Measurements from ENCODE around the gene FAM193A. TPM values are rescaled to one million over a fixed set of nuclear protein-coding genes. Genes with fewer than 3 reads are reported as not detected.
"Not testable (repeated sequence)": the region's sequence is repeated elsewhere in the genome, so short reads cannot be mapped to it uniquely, and the experiment has no call there.

Gene FAM193A
- total RNA-seq, 1 experiment from 2014 or later = 13.3 TPM

DNA sequence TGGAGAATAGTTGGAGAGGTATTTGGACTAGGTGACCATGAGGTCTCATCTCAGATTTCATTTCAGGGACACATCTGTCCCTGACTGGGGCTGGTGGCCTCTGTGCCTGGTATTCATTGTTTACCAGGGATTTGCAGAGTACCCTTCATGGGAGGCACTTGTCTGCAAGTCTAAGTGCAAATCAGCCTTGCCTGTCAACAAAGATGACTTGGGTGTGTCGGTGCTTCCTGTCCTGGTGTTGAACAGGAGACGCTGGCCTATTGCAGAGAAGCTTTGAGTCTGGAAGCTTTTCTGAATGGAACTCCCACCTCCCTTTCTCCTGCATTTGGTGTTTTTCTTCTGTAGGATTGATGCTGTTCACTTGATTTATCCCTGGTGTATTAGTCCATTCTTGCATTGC, 115.6 kb downstream of the FAM193A start:
- H3K27me3 ChIP-seq (ENCODE audit: control insufficient read depth, insufficient read depth, low read length) = no peaks in the 10 kb centered on the region
- H3K36me3 ChIP-seq (replicated peaks; ENCODE audit: control insufficient read depth, insufficient read depth, low read length) = peaks cover 21% of the 10 kb centered on the region
- no peak for DNase-seq
- H3K4me3 ChIP-seq (ENCODE audit: insufficient read depth, low read depth, low read length) = no peak overlapping the region

DNA sequence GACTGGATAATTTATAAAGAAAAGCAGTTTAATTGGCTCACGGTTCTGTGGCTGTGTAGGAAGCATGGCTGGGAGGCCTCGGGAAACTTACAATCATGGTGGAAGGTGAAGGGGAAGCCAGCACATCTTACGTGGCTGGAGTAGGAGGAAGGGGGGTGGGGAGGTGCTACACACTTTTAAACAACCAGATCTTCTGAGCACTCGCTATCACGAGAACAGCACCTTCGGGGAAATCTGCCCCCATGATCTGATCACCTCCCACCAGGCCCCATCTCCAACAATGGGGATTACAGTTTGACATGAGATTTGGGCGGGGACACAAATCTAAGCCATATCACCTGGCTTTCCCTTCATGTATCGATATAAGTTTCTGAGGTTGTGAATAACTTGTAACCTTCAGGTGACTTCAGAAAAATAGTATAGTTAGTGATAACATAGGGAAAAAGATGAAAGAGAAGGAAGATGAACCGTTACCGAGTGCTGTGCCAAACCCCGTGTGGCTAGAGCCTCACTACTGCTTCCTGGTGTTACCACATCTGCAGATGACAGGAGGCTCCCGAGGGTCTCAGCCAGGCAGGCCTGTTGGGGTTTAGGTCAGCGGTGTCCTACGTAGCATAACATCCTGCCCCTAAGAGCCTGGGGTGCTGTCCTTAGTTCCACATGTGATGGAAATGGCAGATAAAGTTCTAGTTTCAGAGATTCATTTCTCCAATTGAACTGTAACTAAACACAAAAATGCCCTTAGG, 116.1 kb downstream of the FAM193A start:
- H3K27me3 ChIP-seq (ENCODE audit: control insufficient read depth, insufficient read depth, low read length) = no peaks in the 10 kb centered on the region
- no peak for DNase-seq
- H3K4me3 ChIP-seq (ENCODE audit: insufficient read depth, low read depth, low read length) = no peak overlapping the region
- peaks cover 19% of the 10 kb centered on the region for H3K36me3 ChIP-seq (replicated peaks; ENCODE audit: control insufficient read depth, insufficient read depth, low read length)

DNA sequence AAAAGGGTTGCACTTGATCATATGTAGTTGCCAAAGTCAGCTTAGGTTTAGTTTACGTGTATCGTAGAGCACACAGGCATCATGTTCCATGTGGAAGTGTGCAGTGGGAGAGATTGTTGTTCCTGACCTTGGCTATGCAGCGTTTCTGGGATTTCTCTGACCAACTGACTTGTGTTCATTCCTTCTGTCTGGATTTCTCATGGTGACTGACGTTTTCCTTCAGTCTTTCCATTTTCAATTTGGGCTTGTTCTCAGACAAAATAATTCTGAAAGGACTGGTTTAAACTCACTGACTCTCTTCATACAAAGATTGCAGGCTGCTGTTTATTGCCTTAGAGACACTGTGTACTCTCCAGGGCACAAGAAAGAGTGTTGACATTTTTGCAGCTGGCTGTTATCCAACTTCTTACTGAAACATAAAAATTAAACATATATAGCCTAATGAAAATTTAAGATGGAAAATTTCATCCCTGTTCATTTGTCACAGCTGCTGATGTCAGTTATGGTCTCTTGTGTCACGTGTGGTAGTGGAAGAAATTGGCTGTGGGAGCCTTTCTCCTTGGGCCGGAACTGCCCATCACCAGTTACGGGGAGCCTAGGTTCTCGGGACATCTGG, 124.3 kb downstream of the FAM193A start:
- no peak overlapping the region for H3K4me3 ChIP-seq (ENCODE audit: insufficient read depth, low read depth, low read length)
- DNase-seq = no peak

DNA sequence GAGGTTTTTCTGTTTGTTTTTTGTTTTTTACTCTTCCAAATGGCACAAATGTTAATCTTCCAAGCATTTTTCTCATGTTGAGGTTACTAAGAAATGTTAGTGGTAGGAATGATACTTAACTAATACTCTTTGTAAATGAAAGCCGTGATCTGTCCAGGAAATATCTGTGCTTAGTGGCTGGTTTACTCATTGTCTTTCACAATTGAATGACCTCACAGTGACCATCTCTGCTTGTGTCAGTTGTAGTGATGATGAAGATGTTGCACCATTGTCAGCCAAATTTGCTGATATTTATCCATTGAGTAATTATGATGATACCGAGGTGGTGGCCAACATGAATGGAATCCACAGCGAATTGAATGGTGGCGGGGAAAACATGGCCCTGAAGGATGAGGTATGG, 126.2 kb downstream of the FAM193A start:
- Histone ChIP-seq H3K36me3 (replicated peaks; ENCODE audit: control insufficient read depth, insufficient read depth, low read length) (peaks cover 22% of the 10 kb centered on the region), H3K4me3 (ENCODE audit: insufficient read depth, low read depth, low read length) (no peak overlapping the region), H3K27me3 (ENCODE audit: control insufficient read depth, insufficient read depth, low read length) (no peaks in the 10 kb centered on the region)
- DNase-seq = no peak

More for the DNA sequence above, 124.3 kb downstream of the FAM193A start:
- H3K27me3 ChIP-seq (ENCODE audit: control insufficient read depth, insufficient read depth, low read length) = no peaks in the 10 kb centered on the region
- peaks cover 22% of the 10 kb centered on the region for H3K36me3 ChIP-seq (replicated peaks; ENCODE audit: control insufficient read depth, insufficient read depth, low read length)

DNA sequence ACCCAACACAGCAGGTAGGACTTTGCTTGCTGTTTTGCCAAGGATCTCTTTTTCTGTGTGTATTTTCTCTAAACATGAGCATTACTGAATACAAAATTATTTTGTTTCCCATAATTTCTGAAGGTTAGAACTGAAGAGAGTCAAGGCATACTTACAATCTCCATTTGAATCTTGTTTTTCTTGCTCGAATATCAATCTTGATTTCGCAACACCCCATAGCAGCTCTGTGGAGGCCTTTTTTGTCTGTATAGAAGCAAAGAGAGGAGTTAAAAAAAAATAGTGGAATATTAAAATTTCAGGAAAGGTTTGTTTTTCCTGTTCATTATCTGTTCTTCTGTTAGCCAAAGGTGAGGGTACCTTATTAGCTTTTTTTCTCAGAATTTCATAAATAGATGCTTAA, 126.8 kb downstream of the FAM193A start:
- no peak for DNase-seq
- no peaks in the 10 kb centered on the region for H3K27me3 ChIP-seq (ENCODE audit: control insufficient read depth, insufficient read depth, low read length)
- H3K4me3 ChIP-seq (ENCODE audit: insufficient read depth, low read depth, low read length) = no peak overlapping the region
- H3K36me3 ChIP-seq (replicated peaks; ENCODE audit: control insufficient read depth, insufficient read depth, low read length) = peaks cover 17% of the 10 kb centered on the region

DNA sequence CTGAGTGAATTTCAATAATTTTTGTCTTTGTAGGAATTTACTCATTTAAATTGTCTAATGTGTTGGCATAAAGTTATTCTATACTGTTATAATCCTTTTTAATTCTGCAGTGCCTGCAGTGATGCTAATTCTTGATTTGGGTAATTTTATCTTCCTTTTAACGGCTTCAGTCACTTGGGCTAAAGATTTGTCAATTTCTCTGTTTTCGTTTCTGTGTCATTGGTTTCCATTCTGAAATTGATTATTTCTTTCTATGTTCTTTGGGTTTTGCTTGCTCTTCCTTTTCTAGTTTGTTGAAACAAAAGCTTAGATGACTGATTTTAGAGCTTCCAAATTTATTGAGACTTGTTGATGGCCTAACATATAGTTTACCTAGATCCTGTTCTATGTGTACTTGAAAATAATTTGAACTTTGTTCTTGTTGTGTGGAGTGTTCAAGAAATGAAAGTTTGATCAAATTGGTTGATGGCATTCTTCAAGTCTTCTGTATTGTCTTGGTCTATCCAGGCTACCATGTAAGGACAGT, 130.3 kb downstream of the FAM193A start:
- peaks cover 10% of the 10 kb centered on the region for H3K36me3 ChIP-seq (replicated peaks; ENCODE audit: control insufficient read depth, insufficient read depth, low read length)
- DNase-seq = no peak
- H3K27me3 ChIP-seq (ENCODE audit: control insufficient read depth, insufficient read depth, low read length) = no peaks in the 10 kb centered on the region
- no peak overlapping the region for H3K4me3 ChIP-seq (ENCODE audit: insufficient read depth, low read depth, low read length)

DNA sequence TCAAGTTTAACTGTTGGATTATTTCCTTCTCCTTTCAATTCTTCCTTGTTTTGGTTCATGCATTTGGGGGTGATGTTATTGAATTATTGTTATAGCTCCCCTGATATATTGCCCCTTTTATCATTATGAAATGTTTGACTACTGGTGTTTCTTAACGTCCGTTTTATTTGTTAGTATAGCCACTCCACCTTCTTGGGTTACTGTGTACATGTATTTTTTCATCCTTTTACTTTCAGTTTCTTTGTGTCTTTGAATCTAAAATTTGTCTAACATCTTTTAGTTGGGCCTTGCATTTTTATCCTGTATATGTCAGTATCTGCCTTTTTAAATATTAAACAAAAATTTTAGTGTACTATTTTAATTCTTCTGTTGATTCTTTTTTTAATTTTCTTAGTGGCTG, 131.0 kb downstream of the FAM193A start:
- no peak overlapping the region for H3K4me3 ChIP-seq (ENCODE audit: insufficient read depth, low read depth, low read length)
- peaks cover 16% of the 10 kb centered on the region for H3K36me3 ChIP-seq (replicated peaks; ENCODE audit: control insufficient read depth, insufficient read depth, low read length)
- H3K27me3 ChIP-seq (ENCODE audit: control insufficient read depth, insufficient read depth, low read length) = no peaks in the 10 kb centered on the region
- no peak for DNase-seq

DNA sequence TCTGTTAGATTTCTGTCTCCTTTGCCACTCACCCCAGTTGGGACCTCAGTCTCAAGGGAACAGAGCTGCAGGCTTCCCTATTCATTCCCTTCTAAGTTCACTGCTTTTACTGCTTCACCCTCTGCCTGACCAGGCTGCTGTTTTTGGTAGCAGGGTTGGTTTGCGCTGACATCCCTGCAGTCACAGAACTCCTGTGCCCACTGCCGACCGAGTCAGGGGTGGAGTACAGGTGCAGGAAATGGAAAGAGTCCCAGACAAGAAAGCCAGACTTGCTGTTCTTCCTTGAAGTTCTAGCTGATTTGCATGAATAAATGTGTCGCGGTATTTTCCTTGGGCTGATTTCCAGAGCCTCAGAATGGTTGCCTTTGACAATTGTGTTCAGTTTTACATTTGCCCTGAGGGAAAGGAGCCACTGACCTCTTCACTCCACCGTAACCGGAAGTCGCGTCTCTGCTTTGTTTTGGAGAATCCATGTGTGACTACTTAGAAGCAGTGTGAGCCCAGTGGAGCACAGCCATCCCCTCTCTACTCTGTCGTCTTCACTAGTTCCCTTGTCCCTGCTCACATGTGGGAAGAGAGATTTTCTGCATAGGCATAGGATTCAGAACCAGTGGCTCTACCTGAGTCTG, 134.9 kb downstream of the FAM193A start:
- Histone ChIP-seq H3K27me3 (ENCODE audit: control insufficient read depth, insufficient read depth, low read length) (no peaks in the 10 kb centered on the region), H3K36me3 (replicated peaks; ENCODE audit: control insufficient read depth, insufficient read depth, low read length) (peaks cover 17% of the 10 kb centered on the region), H3K4me3 (ENCODE audit: insufficient read depth, low read depth, low read length) (no peak overlapping the region)
- DNase-seq = no peak

DNA sequence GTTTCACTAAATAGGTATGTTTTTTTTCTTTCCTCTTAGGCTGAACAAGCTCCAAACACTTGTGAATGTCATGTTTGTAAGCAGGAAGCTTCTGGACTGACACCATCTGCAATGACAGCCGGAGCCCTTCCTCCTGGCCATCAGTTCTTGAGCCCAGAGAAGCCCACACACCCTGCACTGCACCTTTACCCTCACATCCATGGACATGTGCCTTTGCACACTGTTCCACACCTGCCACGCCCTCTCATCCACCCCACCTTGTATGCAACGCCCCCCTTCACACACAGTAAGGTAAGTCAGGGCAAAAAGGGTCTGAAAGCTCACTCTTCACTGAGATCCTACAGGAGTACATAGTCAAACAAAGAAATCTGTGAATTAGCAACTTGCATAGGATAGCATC, 135.6 kb downstream of the FAM193A start:
- no peaks in the 10 kb centered on the region for H3K27me3 ChIP-seq (ENCODE audit: control insufficient read depth, insufficient read depth, low read length)

DNA sequence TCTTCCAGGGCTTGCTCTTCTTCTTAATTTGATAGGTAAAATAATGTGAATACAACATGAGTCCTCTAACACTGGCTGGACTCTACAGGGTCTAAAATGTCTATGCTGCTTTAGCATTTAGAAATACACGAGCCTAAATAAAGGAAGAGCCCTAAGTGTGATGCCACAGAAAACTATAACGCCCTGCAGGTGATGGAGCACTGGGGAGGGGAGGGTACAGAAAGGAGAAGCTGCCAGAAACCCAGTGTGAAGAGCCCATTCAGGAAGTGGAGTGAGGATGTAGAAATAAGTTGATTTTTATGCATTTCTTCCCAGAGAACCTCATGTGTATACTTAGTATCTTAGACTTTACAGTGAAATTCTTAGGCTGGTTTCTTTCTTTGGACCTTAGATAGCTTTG, 136.3 kb downstream of the FAM193A start:
- H3K36me3 ChIP-seq (replicated peaks; ENCODE audit: control insufficient read depth, insufficient read depth, low read length) = peaks cover 17% of the 10 kb centered on the region
- H3K27me3 ChIP-seq (ENCODE audit: control insufficient read depth, insufficient read depth, low read length) = no peaks in the 10 kb centered on the region
- H3K4me3 ChIP-seq (ENCODE audit: insufficient read depth, low read depth, low read length) = no peak overlapping the region

More for the DNA sequence above, 135.6 kb downstream of the FAM193A start:
- DNase-seq = no peak
- no peak overlapping the region for H3K4me3 ChIP-seq (ENCODE audit: insufficient read depth, low read depth, low read length)
- H3K36me3 ChIP-seq (replicated peaks; ENCODE audit: control insufficient read depth, insufficient read depth, low read length) = peaks cover 17% of the 10 kb centered on the region

DNA sequence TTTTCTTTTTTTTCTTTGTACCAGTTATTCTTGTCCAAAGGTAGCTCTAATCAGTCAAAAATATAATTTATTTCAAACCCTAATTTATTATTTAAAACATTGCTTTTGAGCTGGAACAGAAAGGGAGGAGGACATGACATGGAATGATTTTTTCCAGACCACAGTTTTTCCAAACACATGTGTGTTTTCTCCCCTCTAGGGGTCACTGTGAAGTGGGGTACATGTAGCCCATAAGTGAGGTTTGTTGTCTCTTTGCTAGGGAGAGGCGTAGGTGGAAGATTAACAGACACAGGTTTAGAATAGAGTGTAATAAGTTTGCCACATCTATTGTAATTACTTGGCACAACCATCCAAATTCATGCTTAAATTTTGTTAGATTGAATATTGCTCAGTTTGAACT, 136.7 kb downstream of the FAM193A start:
- H3K36me3 ChIP-seq (replicated peaks; ENCODE audit: control insufficient read depth, insufficient read depth, low read length) = peaks cover 17% of the 10 kb centered on the region
- no peak for DNase-seq
- H3K27me3 ChIP-seq (ENCODE audit: control insufficient read depth, insufficient read depth, low read length) = no peaks in the 10 kb centered on the region
- no peak overlapping the region for H3K4me3 ChIP-seq (ENCODE audit: insufficient read depth, low read depth, low read length)

More for the DNA sequence above, 136.3 kb downstream of the FAM193A start:
- no peak for DNase-seq

DNA sequence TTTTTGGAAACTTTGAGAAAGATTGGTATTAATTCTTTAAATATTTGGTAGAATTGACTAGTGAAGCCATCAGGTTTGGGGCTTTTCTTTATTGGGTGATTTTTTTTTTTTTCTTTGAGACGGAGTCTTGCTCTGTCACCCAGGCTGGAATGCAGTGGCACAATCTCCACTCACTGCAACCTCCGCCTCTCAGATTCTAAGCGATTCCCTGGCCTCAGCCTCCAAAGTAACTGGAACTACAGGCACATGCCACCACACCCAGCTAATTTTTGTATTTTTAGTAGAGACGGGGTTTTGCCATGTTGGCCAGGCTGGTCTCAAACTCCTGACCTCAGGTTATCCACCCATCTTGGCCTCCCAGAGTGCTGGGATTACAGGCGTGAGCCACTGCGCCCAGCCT, 143.3 kb downstream of the FAM193A start:
- not testable (repeated sequence) for H3K4me3 ChIP-seq (ENCODE audit: insufficient read depth, low read depth, low read length); DNase-seq; H3K36me3 ChIP-seq (replicated peaks; ENCODE audit: control insufficient read depth, insufficient read depth, low read length); H3K27me3 ChIP-seq (ENCODE audit: control insufficient read depth, insufficient read depth, low read length)

DNA sequence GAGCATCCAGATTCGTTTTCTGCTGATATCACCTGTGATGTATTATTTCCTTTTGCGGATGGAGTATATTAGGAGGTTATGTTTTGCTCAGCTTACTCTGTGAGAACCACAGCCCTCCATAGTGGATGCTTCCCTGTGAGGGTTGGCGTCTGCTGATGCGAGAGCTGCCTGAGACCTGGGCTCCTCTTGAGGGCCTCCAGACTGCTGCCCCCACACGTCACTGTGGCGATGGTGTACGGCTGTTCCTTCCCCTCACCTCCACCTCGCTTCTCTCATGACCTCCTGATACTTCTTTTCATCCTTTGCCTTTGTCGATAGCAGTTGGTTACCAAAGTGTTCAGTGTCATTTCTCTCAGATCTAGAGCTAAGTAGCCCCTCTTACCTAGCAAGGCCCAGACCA, 148.0 kb downstream of the FAM193A start:
- no peak for DNase-seq
- H3K4me3 ChIP-seq (ENCODE audit: insufficient read depth, low read depth, low read length) = no peak overlapping the region
- H3K27me3 ChIP-seq (ENCODE audit: control insufficient read depth, insufficient read depth, low read length) = no peaks in the 10 kb centered on the region
- H3K36me3 ChIP-seq (replicated peaks; ENCODE audit: control insufficient read depth, insufficient read depth, low read length) = peaks cover 11% of the 10 kb centered on the region

DNA sequence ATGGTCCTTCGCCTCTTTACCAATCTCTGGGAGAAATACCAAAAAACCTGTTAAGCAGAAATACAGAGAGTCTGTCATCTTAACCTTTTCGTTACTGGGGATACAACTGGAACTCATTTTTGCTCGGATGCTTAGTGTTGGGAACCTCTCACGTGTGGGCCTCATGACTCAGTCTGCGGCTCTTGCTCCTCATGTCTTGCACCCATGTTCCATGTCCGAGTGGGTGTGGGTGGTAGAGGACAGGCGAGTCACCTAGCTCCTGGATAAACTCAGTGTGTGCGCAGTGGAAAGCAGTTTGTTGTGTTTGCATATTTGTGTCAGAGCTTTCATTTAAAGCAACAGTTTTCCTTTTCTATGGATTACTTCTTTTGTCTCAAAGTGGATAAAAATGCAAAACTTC, 149.1 kb downstream of the FAM193A start:
- H3K4me3 ChIP-seq (ENCODE audit: insufficient read depth, low read depth, low read length) = no peak overlapping the region
- DNase-seq = no peak
- no peaks in the 10 kb centered on the region for H3K27me3 ChIP-seq (ENCODE audit: control insufficient read depth, insufficient read depth, low read length)
- H3K36me3 ChIP-seq (replicated peaks; ENCODE audit: control insufficient read depth, insufficient read depth, low read length) = peaks cover 11% of the 10 kb centered on the region
